GM13976 (cell line): ENCODE measurements around the gene ZNF555.
"Not testable (repeated sequence)": the region's sequence is repeated elsewhere in the genome, so short reads cannot be mapped to it uniquely, and the experiment has no call there.

Source experiments
- DNase-seq: peaks from one replicate; pipeline ENCODE4 v3.0.0; 2012; ENCODE audit warnings: low spot score
- CTCF ChIP-seq: IDR thresholded peaks from 2 replicates; pipeline ENCODE4 v1.5.1; 2012; ENCODE audit warnings: borderline replicate concordance, mild to moderate bottlenecking; ENCODE audit not compliant: insufficient read depth; ENCODE audit errors: extremely low read depth, missing control alignments, control extremely low read depth
- in situ Hi-C: fragments of 300-500 bp; cut with MboI; formaldehyde crosslinking; loops from one replicate; pipeline ENCODE4 v1.12.0; 2022; ENCODE audit warnings: low sequenced_read_pairs, mixed read lengths, inconsistent platforms; ENCODE audit not compliant: unreplicated experiment

Gene ZNF555

GRCh38 chr19:2812414-2813234 is 28.7 kb upstream of the ZNF555 start:
- no peak for TF ChIP-seq CTCF
- peak; percentile 23 for DNase-seq
- in situ Hi-C loops = no loop called here

- in situ Hi-C loops = no loop called here
- TF ChIP-seq CTCF = no peak
- DNase-seq = no peak
Measured at GRCh38 chr19:2813235-2814160, 27.8 kb upstream of the ZNF555 start.

GRCh38 chr19:2814426-2814825 is 26.8 kb upstream of the ZNF555 start:
- in situ Hi-C loops = no loop called here
- no peak for DNase-seq
- no peak for TF ChIP-seq CTCF

- no peak for TF ChIP-seq CTCF
- DNase-seq = no peak
- in situ Hi-C loops = no loop called here
Measured at GRCh38 chr19:2815191-2815614, 26.1 kb upstream of the ZNF555 start.

- TF ChIP-seq CTCF = no peak
- in situ Hi-C loops = no loop called here
- no peak for DNase-seq
Measured at GRCh38 chr19:2815923-2816322, 25.4 kb upstream of the ZNF555 start.

GRCh38 chr19:2816641-2817040 is 24.6 kb upstream of the ZNF555 start:
- in situ Hi-C loops = no loop called here
- TF ChIP-seq CTCF = no peak
- DNase-seq = no peak

- in situ Hi-C loops = not testable (repeated sequence)
Measured at GRCh38 chr19:2817237-2817829, 23.9 kb upstream of the ZNF555 start.

More at GRCh38 chr19:2817237-2817829, 23.9 kb upstream of the ZNF555 start:
- DNase-seq = not testable (repeated sequence)
